ENCODE measurements around the gene STK4. TPM values are rescaled to one million over a fixed set of nuclear protein-coding genes. Genes with fewer than 3 reads are reported as not detected.
A peak's percentile ranks its signal among the peaks of the same experiment; 100 is the strongest.

Gene STK4
- total RNA-seq, 2 experiments from 2014 or later: 265 to 277 TPM

DNA sequence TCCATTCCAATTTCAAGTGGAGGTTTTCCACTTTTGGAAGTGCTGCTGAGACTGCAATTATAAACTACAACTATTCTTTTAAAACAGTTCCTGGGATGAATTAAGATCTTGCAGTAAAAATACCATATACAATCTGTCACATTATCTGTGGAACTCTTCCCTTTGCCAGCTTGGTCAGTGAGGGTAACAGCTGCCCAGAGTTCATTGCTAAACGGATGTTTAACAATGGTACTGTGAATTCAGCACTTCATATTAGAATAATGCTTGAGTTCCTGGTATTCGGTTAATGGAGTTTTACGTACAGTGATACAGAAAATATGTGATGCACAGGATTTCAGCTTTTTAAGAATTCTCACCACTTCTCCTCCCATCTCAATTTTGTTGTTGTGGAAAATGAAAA is 83.1 kb downstream of the STK4 start:
- Histone ChIP-seq H3K27me3 (ENCODE audit: control insufficient read depth in 1 of 2, insufficient read depth in 2 of 2, low read length in 2 of 2) (no peaks in the 10 kb centered on the region), H3K4me3 (ENCODE audit: low read length) (no peak overlapping the region), H3K9me3 (ENCODE audit: control insufficient read depth in 1 of 2, insufficient read depth in 1 of 2, low read length in 2 of 2) (no peaks in the 10 kb centered on the region), H3K27ac (ENCODE audit: low read depth in 1 of 2, low read length in 2 of 2) (peak overlapping the region; percentile 11 to 36), H3K4me1 (ENCODE audit: insufficient read depth, low read length) (peaks cover 46% of the 10 kb centered on the region), H3K36me3 (ENCODE audit: insufficient read depth, low read length) (peaks cover 61% of the 10 kb centered on the region)
- no peaks in the 10 kb centered on the region for H3K9me3 Mint-ChIP-seq
- peak overlapping the region; percentile 21 for H3K4me3 Mint-ChIP-seq
- H3K27me3 Mint-ChIP-seq: no peaks in the 10 kb centered on the region
- CTCF ChIA-PET: interaction anchor here (1.1 to 2.1 kb wide), 3 partner anchors 14 to 46 kb away, joined by 3 to 6 read pairs (median 3); no protein-coding TSS in a partner anchor
- H3K27ac Mint-ChIP-seq: peak overlapping the region; percentile 75
- DNase-seq (no peak), ATAC-seq (ENCODE audit: poor library complexity) (no peak)
- H3K36me3 Mint-ChIP-seq (ENCODE audit: low read depth): peaks cover 85% of the 10 kb centered on the region
- POLR2A ChIA-PET: interaction anchor here (1.2 to 1.5 kb wide), 3 partner anchors 9 to 25 kb away, joined by 3 to 4 read pairs (median 4); no protein-coding TSS in a partner anchor
- peaks cover 76% of the 10 kb centered on the region for H3K4me1 Mint-ChIP-seq (ENCODE audit: low read depth)
- TF ChIP-seq, protein P1, sequence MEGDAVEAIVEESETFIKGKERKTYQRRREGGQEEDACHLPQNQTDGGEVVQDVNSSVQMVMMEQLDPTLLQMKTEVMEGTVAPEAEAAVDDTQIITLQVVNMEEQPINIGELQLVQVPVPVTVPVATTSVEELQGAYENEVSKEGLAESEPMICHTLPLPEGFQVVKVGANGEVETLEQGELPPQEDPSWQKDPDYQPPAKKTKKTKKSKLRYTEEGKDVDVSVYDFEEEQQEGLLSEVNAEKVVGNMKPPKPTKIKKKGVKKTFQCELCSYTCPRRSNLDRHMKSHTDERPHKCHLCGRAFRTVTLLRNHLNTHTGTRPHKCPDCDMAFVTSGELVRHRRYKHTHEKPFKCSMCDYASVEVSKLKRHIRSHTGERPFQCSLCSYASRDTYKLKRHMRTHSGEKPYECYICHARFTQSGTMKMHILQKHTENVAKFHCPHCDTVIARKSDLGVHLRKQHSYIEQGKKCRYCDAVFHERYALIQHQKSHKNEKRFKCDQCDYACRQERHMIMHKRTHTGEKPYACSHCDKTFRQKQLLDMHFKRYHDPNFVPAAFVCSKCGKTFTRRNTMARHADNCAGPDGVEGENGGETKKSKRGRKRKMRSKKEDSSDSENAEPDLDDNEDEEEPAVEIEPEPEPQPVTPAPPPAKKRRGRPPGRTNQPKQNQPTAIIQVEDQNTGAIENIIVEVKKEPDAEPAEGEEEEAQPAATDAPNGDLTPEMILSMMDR (IDR thresholded peaks at IDR 0.05): no peak
- intact Hi-C loops (cut with DNase I, micrococcal nuclease): no loop called here

DNA sequence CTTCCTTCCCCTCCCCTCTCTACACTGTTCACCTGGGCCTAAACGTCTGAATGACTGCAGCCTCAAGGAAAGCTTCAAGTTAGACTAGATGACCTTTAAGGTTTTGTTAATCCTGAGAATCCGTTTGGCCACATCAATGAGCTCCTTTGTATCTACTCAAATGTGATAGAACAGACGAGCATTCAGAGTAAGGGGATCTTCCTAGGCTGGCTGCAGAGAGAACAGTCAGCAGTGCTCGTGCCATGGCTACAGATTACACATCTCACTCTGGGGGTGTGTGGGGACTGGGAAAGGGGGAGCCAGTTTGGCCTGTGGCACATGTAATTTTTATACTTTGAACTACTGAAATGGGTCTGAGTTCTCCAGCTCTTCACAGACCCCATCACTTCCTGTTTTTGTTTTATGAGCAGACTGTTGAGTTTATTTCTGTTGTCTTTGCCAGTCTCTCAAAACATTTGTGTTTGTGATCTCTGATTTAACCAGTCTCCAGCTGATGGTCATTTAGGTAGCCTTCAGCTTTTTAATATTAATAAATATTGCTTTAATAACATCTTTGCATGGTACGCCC is 83.7 kb downstream of the STK4 start:
- ChIA-PET POLR2A (interaction anchor here (0.9 to 1.5 kb wide), 4 partner anchors 9 to 71 kb away, joined by 3 to 6 read pairs (median 4); no protein-coding TSS in a partner anchor), CTCF (interaction anchor here (1.0 to 2.1 kb wide), 4 partner anchors 15 to 721 kb away, joined by 3 to 6 read pairs (median 3); no protein-coding TSS in a partner anchor)
- Histone ChIP-seq H3K27me3 (ENCODE audit: control insufficient read depth in 1 of 2, insufficient read depth in 2 of 2, low read length in 2 of 2) (no peaks in the 10 kb centered on the region), H3K36me3 (ENCODE audit: insufficient read depth, low read length) (peaks cover 66% of the 10 kb centered on the region), H3K4me3 (ENCODE audit: low read length) (no peak overlapping the region), H3K9me3 (ENCODE audit: control insufficient read depth in 1 of 2, insufficient read depth in 1 of 2, low read length in 2 of 2) (no peaks in the 10 kb centered on the region), H3K4me1 (ENCODE audit: insufficient read depth, low read length) (peaks cover 49% of the 10 kb centered on the region), H3K27ac (ENCODE audit: low read depth in 1 of 2, low read length in 2 of 2) (peak overlapping the region; percentile 11 to 36)
- ATAC-seq (ENCODE audit: poor library complexity) (no peak), DNase-seq (peak in 1 of 14 experiments; percentile 27)
- peaks cover 89% of the 10 kb centered on the region for H3K36me3 Mint-ChIP-seq (ENCODE audit: low read depth)
- peaks cover 80% of the 10 kb centered on the region for H3K4me1 Mint-ChIP-seq (ENCODE audit: low read depth)
- H3K9me3 Mint-ChIP-seq: no peaks in the 10 kb centered on the region
- no peaks in the 10 kb centered on the region for H3K27me3 Mint-ChIP-seq
- H3K27ac Mint-ChIP-seq: peak overlapping the region; percentile 75
- intact Hi-C loops (cut with DNase I, micrococcal nuclease): no loop called here
- peak overlapping the region; percentile 21 for H3K4me3 Mint-ChIP-seq
- TF ChIP-seq, protein P1 (IDR thresholded peaks at IDR 0.05): no peak

DNA sequence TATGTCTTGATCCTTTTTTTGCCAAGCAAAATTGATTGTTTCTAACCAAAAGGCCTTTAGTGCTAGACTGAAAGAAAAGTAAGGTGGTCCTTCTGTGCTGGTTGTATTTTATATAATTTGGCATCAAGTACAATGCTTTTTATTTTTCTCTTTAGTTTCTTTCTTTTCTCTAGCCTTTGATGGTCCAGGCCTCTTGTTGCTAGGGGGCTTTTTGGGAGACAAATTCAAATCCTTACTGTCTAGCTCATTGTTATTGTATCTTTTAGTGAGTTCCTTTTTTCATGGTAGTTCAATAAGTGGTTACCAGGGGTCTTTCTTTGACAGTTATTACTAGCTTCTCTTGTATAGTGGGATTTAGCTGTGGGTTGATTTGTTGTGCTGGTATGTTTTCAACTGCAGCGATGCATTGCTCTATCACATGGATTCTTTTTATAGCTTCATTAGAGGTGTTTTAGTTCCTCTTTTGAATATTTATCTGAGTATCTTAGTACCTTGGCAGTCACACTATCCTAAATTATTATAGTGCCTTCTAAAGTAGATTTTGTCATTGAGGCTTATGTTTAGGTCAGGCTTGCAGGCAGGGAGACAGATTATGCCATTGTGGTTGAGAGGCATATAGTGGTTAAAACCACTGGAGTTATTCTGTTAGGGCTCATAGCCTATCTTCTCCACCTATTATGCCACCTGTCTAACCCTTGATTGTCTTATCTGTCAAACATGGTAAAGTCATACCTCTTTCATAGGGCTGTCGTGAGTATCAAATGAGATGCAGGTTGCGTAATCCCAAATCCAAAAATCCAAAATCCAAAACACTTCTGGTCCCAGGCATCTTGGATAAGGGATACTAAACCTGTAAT is 85.1 kb downstream of the STK4 start:
- no peaks in the 10 kb centered on the region for H3K27me3 Mint-ChIP-seq
- Histone ChIP-seq H3K27ac (ENCODE audit: low read depth in 1 of 2, low read length in 2 of 2) (peak overlapping the region in 1 of 2 donors; percentile 24), H3K36me3 (ENCODE audit: insufficient read depth, low read length) (peaks cover 71% of the 10 kb centered on the region), H3K27me3 (ENCODE audit: control insufficient read depth in 1 of 2, insufficient read depth in 2 of 2, low read length in 2 of 2) (no peaks in the 10 kb centered on the region), H3K4me3 (ENCODE audit: low read length) (no peak overlapping the region), H3K4me1 (ENCODE audit: insufficient read depth, low read length) (peaks cover 49% of the 10 kb centered on the region), H3K9me3 (ENCODE audit: control insufficient read depth in 1 of 2, insufficient read depth in 1 of 2, low read length in 2 of 2) (no peaks in the 10 kb centered on the region)
- peak overlapping the region; percentile 76 for H3K27ac Mint-ChIP-seq
- peak overlapping the region; percentile 67 for H3K4me3 Mint-ChIP-seq
- DNase-seq: no peak
- POLR2A ChIA-PET: interaction anchor here (0.9 kb wide), 1 partner anchor 66 kb away, joined by 3 read pairs; no protein-coding TSS in a partner anchor
- CTCF ChIA-PET: interaction anchor here (1.0 to 4.5 kb wide), 2 partner anchors 8 to 719 kb away, joined by 3 to 33 read pairs; no protein-coding TSS in a partner anchor
- H3K9me3 Mint-ChIP-seq: no peaks in the 10 kb centered on the region
- ATAC-seq (ENCODE audit: poor library complexity): peak; percentile 54
- H3K36me3 Mint-ChIP-seq (ENCODE audit: low read depth): peaks cover 91% of the 10 kb centered on the region
- peaks cover 89% of the 10 kb centered on the region for H3K4me1 Mint-ChIP-seq (ENCODE audit: low read depth)
- intact Hi-C loops (cut with DNase I, micrococcal nuclease): no loop called here
- TF ChIP-seq, protein P1 (IDR thresholded peaks at IDR 0.05): no peak

All from CD4-positive, alpha-beta T cell (primary cell).